ENCODE measurements around the gene CDH11.

Gene CDH11, protein sequence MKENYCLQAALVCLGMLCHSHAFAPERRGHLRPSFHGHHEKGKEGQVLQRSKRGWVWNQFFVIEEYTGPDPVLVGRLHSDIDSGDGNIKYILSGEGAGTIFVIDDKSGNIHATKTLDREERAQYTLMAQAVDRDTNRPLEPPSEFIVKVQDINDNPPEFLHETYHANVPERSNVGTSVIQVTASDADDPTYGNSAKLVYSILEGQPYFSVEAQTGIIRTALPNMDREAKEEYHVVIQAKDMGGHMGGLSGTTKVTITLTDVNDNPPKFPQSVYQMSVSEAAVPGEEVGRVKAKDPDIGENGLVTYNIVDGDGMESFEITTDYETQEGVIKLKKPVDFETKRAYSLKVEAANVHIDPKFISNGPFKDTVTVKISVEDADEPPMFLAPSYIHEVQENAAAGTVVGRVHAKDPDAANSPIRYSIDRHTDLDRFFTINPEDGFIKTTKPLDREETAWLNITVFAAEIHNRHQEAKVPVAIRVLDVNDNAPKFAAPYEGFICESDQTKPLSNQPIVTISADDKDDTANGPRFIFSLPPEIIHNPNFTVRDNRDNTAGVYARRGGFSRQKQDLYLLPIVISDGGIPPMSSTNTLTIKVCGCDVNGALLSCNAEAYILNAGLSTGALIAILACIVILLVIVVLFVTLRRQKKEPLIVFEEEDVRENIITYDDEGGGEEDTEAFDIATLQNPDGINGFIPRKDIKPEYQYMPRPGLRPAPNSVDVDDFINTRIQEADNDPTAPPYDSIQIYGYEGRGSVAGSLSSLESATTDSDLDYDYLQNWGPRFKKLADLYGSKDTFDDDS

DNA sequence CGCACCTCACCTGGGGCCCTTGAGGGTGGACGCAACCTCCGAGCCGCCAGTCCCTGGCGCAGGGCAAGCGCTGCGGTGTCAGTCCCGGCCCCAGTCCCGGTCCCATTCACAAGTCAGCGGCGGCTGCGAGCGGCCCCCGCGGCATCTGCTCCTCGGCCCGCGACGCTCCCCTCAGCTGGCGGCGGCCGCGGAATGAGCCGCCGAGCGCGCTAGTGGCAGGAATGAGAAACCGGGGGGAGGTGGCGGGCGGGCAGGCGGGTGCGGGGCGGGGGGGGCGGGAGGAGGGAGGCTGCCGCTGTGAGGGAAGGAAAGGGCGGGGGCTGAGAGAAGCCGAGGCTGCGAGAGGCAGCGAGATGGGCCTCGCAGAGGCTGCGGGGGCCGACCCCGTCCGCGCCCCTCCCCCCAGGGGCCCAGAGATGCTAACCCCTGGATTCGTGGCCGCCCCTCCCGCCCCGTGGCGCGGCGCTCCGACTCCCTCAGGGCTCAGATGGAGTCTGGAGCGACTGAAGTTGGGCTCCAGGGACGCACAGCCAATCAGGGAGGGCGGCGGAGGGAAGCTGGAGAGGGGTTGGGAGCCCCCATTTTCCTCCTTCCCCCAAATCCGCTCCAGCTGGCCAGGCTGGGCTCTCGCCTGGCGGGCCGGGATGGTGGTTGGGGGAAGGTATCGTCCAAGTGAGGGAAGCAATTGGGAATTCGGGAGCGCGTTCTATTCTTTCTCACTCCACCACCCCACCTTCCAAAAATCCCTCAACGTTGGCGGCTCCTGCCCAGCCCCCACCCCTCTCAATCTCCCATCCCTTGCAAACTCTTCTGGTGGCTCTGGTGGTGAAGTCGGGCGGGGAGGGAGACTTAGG is at the start of gene CDH11:
CDH11 (minus strand) TSS at position 194 of the 854 bp plus-strand sequence. CDS start 117,194 bp downstream, outside the sequence.
- DNase-seq (ENCODE audit: low read depth in 1 of 2, low spot score in 1 of 2): no peak

DNA sequence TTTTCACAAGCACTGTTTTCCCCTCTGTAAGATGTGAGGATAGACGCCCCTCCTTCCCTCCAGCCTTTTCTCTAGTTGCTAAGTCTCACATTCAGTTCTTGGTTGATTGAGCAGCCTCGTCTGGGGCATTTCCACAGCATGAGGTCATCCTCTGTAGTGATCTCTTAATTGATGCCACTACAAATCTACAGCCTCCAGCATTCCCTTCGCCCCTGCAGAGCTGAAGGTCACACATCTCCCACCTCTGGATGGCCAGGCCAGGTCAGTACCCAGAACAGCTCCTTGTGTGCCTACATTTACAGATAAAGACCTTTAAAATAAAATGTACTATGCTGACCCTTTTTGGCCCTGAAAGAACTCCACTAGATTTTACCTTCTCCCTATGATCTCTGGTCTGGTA is 32.5 kb upstream of the CDH11 start:
- no peak for DNase-seq (ENCODE audit: low read depth in 1 of 2, low spot score in 1 of 2)

DNA sequence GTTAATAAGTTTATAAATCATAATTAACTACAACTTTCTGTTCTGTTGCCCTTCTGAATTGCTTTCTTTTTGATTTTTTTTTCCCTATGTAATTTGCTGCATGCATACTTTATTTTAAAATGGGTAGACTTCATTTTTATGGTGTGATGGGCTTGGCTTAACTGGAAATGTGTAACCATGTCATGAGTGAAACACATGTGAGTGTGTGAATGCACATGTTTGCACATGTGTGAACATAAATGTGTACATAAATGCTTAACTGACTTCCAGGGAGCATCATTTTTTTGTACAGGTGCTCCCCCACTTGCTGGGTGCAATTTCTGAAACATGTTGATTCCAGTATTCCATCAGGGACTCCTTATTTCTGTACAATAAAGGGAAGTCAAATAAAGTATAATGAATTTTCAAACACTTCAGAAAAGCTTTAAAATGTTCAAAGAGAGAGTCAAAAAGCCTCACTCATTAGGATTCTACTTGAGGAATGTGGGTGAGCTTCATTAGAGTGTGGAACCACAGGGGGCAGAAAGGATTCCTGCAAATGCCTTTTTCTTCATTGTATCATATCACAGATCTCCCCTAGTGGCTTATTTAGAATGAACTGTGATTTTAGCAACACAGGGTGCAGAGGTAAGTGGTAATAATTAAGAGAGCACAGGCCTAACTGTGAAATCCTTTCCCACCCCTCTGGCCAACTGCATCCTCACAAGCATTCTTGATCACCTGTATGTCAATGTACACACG is 31.7 kb upstream of the CDH11 start:
- no peak for DNase-seq (ENCODE audit: low read depth in 1 of 2, low spot score in 1 of 2)

DNA sequence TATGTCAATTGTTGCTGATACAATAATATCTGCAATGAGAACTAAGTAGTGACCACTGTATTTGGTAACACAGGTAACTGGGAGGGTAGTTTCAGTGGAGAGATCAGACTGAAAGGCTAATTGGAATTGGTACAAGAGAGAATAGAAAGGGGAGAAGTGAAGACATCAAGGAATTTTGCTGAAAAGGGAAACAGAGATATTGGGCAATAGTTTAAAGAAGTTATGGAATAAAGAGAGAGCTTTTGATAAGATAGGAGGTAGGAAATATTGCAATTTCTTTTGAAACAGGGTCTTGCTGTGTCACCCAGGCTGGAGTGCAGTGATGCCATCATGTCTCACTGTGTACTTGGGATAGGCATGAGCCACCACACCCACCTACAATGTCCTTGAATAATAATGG is 26.9 kb upstream of the CDH11 start:
- DNase-seq (ENCODE audit: low read depth in 1 of 2, low spot score in 1 of 2): no peak

DNA sequence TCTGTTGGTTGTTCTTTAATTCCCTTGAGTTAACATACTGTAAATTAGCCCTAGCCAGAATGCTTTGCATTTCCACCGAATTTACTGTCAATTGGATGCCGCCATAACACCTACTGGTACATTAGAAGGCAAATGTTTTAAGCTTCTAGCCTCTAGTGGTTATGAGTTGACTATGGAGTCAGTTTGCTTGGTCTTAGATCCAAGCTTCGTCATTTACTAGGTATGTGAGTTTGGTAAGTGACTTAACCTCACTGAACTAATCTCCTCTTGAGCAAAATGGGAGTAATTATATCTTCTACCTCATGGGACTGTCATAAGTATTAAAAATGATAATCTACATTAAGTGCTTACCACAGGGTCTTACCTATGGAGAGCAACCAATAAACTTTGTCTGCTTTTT is 20.4 kb upstream of the CDH11 start:
- DNase-seq (ENCODE audit: low read depth in 1 of 2, low spot score in 1 of 2): no peak

DNA sequence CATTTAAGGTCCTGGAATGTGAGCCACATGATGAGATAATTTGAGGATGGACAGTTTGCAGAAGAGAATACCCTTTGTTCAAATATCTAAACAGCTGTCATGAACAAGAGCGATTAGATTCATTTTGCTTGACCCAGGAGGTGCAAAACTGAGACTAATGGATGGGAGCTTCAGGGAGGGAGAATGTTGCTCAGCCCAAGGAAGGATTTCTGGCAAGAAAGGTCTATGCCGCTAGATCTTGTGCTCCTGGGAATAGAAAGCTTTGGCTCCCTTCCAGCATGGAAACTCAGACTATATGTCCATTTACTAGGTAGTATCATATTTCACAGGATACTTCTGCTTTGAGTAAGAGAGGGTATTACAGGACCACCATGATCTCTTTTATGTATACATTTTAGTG is 14.8 kb upstream of the CDH11 start:
- no peak for DNase-seq (ENCODE audit: low read depth in 1 of 2, low spot score in 1 of 2)

DNA sequence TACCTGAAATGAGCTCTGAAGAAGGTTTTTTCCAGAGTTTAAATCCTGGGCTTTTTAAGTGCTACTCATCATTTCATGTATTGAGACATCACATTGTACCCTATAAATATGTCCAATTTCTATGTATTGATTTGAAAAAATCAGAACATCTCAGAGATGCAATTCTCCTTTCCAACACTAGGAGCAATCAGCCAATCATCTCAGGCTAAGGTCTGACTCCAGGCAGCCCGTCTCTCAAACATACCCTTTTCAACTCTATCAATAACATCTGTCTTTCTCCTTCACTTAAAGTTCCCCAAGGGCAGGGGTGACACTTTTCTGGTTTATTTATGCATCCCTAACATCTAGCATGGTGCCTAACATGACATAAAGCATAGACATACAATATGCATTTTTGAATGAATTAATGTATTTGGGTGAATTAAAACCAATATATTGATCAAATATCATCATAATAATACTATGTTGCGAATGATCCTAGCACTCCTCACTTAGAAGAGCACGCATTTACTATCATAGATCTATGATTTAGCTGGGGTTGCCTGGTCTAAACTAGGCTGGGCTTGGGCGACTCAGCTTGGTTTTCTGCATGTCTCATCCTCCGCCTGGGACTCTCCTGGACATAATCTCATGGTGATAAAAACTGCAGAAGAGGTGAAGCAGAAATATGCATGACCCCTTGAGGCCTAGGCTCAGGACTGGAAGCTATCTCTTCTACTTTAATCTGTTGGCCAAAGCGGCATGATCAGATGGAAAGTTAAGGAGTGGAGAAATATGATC is 5.2 kb upstream of the CDH11 start:
- no peak for DNase-seq (ENCODE audit: low read depth in 1 of 2, low spot score in 1 of 2)

DNA sequence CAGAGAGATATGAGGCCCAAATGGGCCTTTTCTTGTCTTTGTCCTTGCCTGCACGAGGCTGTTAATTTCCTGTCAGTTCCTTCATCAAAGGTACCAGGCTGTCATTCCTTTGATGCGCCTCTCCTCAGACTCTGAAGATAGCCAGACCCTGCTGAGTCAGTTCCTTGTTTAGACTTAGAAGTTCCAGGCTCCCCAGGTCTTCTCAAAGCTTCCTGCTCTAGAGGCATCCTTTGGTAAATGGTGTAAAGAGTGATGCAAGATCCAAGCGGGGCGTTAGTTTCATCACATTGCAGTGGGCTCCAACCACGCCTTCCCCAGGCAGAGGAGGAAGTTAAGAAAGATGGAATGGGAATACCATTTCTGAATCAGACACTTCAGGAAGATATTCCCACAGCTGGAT is 4.0 kb upstream of the CDH11 start:
- no peak for DNase-seq (ENCODE audit: low read depth in 1 of 2, low spot score in 1 of 2)

DNA sequence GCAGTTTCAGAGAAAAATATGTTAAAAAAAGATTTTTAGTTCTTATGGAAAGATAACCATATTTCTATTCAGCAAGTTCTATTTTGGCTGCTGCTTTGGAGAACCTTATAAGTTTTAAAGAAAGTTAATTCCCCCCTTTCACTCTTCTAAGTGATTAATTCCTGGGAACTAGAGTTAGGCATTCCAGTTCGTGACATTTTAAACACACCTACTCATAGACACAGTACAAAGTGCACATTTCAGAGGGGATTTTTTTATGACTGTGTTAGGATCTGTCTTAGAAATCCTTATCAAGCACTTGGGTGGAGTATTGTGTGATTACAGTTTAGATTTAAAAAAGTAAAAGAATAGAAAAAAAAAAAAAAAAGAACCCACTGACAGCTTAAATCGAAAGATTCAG is 3.5 kb upstream of the CDH11 start:
- no peak for DNase-seq (ENCODE audit: low read depth in 1 of 2, low spot score in 1 of 2)

DNA sequence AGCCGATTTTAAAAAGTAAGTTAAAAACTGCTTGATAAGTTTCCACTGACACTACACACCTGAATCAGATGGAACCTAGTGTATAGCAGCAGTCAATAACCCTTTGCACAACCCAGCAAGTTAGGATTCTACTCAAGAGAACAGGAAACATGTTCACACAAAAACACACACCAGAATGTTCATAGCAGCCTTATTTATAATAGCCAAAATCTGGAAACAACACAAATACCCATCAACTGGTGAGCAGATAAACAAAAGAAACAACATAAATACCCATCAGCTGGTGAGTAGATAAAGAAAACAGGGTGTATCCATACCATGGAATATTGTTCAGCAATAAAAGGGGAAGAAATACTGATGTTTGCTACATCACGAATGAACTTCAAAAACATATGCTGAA is 2.7 kb upstream of the CDH11 start:
- no peak for DNase-seq (ENCODE audit: low read depth in 1 of 2, low spot score in 1 of 2)

DNA sequence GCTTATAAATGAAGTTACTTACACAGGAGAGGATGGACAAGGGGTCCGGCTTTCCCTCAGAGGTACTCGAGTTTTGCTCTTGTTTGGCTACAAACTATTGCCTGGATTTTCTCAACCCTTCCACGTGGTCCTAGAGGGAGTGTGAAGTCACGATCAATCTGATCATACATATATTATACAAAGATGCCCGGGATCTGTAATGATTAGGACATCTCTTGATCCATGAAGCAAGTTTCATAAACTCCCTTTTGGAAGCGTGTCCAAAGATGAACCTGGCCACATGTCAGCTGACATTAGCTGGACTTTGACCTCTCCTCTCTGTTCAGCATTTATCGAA is 2.3 kb upstream of the CDH11 start:
- DNase-seq (ENCODE audit: low read depth in 1 of 2, low spot score in 1 of 2): no peak

DNA sequence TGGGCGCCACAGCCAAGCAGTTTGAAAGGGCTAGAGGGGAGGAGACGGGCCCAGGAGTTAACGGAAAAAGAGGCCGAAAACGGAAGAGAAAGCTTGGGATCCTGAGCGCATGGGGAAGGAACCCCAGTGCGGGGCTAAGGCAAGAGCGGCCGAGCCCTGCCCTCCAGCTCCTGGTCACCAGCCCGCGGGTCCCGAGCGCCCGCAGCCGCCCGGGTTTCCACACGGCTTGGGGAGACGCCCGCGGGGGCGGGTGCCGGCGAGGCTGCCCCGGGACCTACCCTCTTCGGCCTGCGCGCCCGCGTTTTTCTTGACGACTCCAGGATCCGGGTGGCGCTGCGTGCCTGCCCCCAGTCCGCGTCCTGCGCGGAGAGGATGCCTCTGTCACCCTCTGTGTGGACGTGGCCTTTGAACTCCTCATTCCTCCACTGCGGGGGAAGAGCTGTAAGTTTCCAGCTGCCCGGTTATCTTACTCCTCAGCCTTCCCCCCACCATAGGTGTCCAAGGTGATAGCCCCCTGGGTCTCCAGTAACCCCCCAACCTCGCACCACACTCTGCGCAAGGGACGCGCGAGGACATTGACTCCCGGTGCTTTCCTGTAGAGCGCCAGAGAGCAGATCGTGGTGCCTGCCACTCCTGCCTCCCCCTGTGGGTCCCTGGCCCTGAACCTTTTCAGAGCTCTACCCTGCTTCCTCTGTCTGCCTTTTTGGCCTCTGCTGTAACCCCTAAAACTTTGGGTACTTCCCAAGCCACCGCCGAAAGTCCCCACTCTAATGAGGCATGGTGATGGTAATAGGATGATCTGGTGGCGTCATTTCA is 1.7 kb upstream of the CDH11 start:
- DNase-seq (ENCODE audit: low read depth in 1 of 2, low spot score in 1 of 2): no peak

DNA sequence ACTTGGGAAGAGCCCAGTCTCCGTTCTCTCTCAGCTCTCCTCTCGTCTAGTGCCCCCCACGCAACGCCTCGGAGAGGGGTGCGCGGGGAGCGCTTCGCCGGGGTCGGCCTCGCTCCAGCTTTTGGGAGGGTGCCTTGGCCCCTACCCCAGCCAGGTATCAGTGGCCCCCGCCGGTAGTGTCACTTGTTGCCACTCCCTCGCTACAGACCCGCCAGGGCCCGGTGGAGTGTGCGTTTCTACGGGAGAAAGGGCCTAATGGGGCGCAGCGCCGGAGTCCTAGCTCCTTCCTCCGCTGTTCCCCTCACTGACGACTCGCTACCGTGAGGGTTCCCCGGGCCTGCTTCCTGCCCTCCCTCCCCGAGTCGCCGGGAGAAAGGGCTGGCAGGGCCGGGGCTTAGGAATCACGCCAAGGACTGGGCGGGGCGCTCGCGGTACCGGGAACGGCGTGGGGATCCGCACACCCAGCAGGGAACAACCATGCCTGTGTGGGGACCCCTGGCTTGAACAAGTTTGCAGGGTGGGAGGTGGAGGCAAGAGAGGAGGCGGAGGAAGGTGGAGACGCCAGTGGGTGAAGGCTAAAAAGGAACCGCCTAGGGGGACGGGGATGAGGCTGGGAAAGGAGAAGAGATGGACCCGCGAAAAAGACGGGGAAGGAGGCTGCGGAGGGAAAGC is 997 bp upstream of the CDH11 start:
- DNase-seq (ENCODE audit: low read depth in 1 of 2, low spot score in 1 of 2): no peak

DNA sequence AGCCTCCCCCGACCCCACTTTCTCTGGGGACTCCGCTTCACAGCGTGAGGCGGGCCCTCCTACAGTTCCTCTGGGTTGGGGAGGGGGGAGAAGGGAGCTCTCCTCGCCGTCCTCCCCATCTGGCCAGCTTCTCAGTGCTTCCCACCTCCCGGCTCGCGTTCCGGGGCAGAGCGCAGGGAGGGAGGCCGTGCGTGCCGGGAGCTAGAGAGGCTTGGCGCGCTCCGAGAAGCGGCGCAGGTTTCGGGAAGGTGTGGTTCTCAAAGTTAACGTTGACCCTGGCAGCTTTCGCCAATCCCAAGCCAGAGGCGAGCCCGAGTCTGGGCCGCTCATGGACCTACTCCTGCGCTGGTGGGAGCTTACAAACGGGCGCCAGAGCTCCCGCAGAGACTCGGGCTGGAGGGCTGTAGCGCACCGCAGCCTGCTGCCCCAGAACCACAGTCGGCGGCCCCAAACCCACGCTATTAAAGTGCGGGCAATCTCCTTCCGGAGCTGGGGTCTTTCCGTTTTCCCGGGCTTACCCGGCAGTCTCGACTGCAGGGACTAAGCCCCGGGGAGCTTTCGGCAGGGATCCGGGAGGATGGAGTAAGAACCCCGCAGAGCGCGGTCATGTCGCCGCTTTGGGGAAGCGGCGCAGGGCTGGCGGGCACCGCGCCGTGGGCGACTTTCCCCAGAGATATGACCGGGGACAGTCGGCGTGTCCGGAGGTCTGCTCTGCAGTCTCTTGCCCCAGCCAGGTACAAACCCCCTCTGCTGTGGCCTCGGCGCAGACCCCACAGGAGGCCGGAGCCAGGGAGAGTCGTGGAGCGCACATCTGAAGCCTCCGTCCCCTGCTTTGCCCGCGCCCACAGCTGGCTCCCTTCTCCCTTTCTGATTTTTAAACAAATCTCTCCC is 787 bp downstream of the CDH11 start:
- no peak for DNase-seq (ENCODE audit: low read depth in 1 of 2, low spot score in 1 of 2)

DNA sequence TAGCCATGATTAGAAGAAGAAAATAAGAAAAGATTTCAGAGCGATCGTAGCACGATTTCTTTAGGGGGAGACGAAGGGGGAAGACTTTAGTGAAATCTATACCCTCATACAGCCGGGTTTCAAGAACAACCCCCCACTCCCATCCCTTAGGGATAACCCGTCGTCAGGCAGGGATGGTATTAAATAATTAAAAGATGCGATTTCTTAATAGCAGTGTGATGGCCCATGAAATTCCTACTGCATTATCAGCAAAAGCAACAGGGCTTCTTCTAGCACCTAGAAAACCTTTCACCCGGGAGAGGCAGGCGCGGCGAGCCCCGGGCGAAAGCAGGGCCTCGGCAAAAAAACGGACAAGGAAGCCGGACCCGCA is 1.4 kb downstream of the CDH11 start:
- DNase-seq (ENCODE audit: low read depth in 1 of 2, low spot score in 1 of 2): no peak

DNA sequence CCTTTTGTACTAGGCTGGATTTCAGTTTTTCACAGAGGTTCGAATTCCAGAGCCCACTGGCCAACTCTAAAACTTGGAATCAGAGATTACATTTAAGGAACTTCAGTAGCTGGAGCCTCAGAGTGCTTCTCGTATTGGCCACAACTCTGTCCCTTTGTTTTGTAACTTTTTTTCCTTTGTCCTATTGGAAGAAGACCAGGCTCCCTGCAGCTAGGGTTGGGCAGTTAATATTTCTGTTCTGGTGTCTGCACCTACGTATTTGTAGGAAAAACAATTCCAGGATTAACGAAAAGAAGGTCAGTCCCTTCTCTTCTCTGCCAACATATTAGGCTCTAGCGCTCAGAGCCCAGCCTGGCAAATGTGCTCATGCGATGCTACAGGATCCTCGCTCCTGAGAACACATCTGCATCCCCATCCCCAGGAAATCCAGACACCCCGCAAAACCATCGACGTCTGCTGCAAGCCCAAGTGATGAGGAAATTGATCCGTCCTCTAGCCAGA is 1.9 kb downstream of the CDH11 start:
- DNase-seq (ENCODE audit: low read depth in 1 of 2, low spot score in 1 of 2): no peak

DNA sequence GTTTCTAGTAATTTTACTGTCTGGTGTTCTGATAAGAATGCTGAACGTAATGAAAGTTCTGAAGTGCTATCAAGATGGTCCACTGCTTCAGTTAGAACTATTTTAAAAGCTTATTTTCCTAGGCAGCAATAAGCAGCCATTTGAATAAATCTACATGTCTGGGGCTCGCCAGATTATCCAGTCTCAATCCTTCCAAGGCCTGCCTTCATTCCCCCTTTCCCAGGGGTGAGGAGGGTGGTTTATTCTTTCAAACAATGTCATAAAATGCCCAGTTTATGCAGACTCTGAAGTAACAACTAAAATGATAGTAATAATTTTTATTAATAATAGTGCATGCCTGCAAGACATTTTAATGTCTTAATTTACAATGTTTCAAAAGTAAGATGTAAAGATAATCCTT is 2.4 kb downstream of the CDH11 start:
- DNase-seq (ENCODE audit: low read depth in 1 of 2, low spot score in 1 of 2): no peak

DNA sequence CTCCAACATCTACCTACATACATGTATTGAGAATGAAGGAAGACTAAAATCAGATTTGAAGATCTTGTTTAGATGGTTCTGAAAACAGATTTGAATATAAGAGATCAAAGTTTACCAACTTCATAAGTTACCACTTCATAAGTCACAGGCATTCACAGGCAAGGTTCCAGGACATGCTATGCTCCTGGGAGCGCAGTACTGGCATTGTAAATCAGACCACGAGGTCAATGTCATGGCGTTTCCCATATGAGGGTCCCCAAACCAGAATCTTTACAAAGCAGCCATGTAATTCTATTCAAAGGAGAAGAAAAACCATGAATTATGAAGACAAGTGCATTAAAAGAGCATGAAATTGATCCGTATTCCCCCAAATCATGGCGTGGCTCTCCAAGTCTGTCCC is 3.0 kb downstream of the CDH11 start:
- no peak for DNase-seq (ENCODE audit: low read depth in 1 of 2, low spot score in 1 of 2)

Data from activated CD4-positive, alpha-beta T cell treated with anti-CD3 and anti-CD28 coated beads, Interleukin-2, amount 50 U/mL, for 24 hours (primary cell).